IMR-90 (cell line): Measurements from ENCODE around the gene FAM168A. TPM values are rescaled to one million over a fixed set of nuclear protein-coding genes. Genes with fewer than 3 reads are reported as not detected.

Experiments used
- ATAC-seq: fragments of 200-7000 bp; cut with Tn5 transposase; 2 replicates; pipeline ENCODE4 v1.9.1; 2020; ENCODE audit warnings: low read depth, mild to moderate bottlenecking, moderate library complexity
- BruUV-seq: library from RNA; stranded (reverse); fragments of 400-500 nt; replicated peaks from 2 replicates; lab custom pipeline; 2021; lab: Mats Ljungman, UMichigan
- CTCF ChIA-PET: fragments of 300-600 bp; formaldehyde crosslinking; extraction: SDS; loops from one replicate; lab custom pipeline; 2021; ENCODE audit warnings: antibody characterized with exemption; lab: Yijun Ruan, JAX
- POLR2A ChIA-PET: fragments of 300-600 bp; sonication (Branson Sonifier 250); formaldehyde crosslinking; loops from one replicate; lab custom pipeline; 2022; ENCODE audit warnings: antibody characterized with exemption; ENCODE audit not compliant: unreplicated experiment; lab: Charles Lee
- DNase-seq: peaks from one replicate; pipeline ENCODE4 v3.0.0; 2013
- H2AFZ ChIP-seq: replicated peaks from 2 replicates; pipeline ENCODE3; 2013; ENCODE audit warnings: low read length, mild to moderate bottlenecking; ENCODE audit not compliant: poor library complexity
- H2AK5ac ChIP-seq: 2 replicates; pipeline ENCODE4 v1.6.1; 2013; ENCODE audit warnings: low read depth, low read length, inconsistent platforms
- H2AK9ac ChIP-seq: replicated peaks from 2 replicates; pipeline ENCODE3; 2013; ENCODE audit warnings: mild to moderate bottlenecking, low read depth, low read length, moderate library complexity; ENCODE audit not compliant: poor library complexity
- H2BK120ac ChIP-seq: 2 replicates; pipeline ENCODE4 v1.6.1; 2013; ENCODE audit warnings: low read depth, low read length, inconsistent platforms
- H2BK15ac ChIP-seq: 3 replicates; pipeline ENCODE4 v1.6.1; 2013; ENCODE audit warnings: low read depth, low read length, inconsistent platforms
- H2BK20ac ChIP-seq: 2 replicates; pipeline ENCODE4 v1.6.1; 2013; ENCODE audit warnings: low read depth, mild to moderate bottlenecking, inconsistent platforms, low read length, moderate library complexity
- H2BK5ac ChIP-seq: 2 replicates; pipeline ENCODE4 v1.6.1; 2013; ENCODE audit warnings: mild to moderate bottlenecking, low read depth, low read length, inconsistent platforms; ENCODE audit not compliant: poor library complexity, severe bottlenecking
- H3K14ac ChIP-seq: replicated peaks from 2 replicates; pipeline ENCODE4 v1.6.1; 2013; ENCODE audit warnings: low read depth, low read length, inconsistent platforms
- H3K18ac ChIP-seq: 2 replicates; pipeline ENCODE4 v1.6.1; 2013; ENCODE audit warnings: low read depth, low read length, control low read depth
- H3K23ac ChIP-seq: 2 replicates; pipeline ENCODE4 v1.6.1; 2013; ENCODE audit warnings: low read depth, low read length, inconsistent platforms
- H3K27ac ChIP-seq: 2 replicates; pipeline ENCODE4 v1.5.1; 2013; ENCODE audit warnings: mild to moderate bottlenecking, control low read depth, low read length; ENCODE audit not compliant: insufficient read depth
- H3K27me3 ChIP-seq: 2 replicates; pipeline ENCODE4 v1.6.1; 2013; ENCODE audit warnings: low read length; ENCODE audit not compliant: control insufficient read depth, insufficient read depth
- H3K36me3 ChIP-seq: 2 replicates; pipeline ENCODE4 v1.6.1; 2013; ENCODE audit warnings: low read length, mixed read lengths; ENCODE audit not compliant: control insufficient read depth, insufficient read depth
- H3K4ac ChIP-seq: 2 replicates; pipeline ENCODE4 v1.6.1; 2013; ENCODE audit warnings: low read depth, low read length, inconsistent platforms
- H3K4me1 ChIP-seq: 2 replicates; pipeline ENCODE4 v1.6.1; 2013; ENCODE audit warnings: low read length, mixed read lengths; ENCODE audit not compliant: control insufficient read depth, insufficient read depth
- H3K4me2 ChIP-seq: 2 replicates; pipeline ENCODE4 v1.6.1; 2013; ENCODE audit warnings: low read depth, mild to moderate bottlenecking, control low read depth, low read length, moderate library complexity
- H3K4me3 ChIP-seq: 2 replicates; pipeline ENCODE4 v1.5.1; 2013; ENCODE audit warnings: low read depth, mild to moderate bottlenecking, control low read depth, low read length, moderate library complexity; ENCODE audit not compliant: insufficient read depth
- H3K56ac ChIP-seq: 2 replicates; pipeline ENCODE4 v1.6.1; 2013; ENCODE audit warnings: low read length, inconsistent platforms; ENCODE audit not compliant: insufficient read depth; ENCODE audit errors: extremely low read depth
- H3K79me1 ChIP-seq, 2 experiments: 2 replicates each; pipeline ENCODE4 v1.6.1; 2013; ENCODE audit warnings: low read length in 2 of 2, inconsistent platforms in 1 of 2, low read depth in 1 of 2
- H3K9ac ChIP-seq: 2 replicates; pipeline ENCODE4 v1.6.1; 2013; ENCODE audit warnings: low read depth, low read length, control low read depth
- H3K9me1 ChIP-seq: 2 replicates; pipeline ENCODE4 v1.6.1; 2013; ENCODE audit warnings: low read length, inconsistent platforms; ENCODE audit not compliant: insufficient read depth
- H3K9me3 ChIP-seq: 2 replicates; pipeline ENCODE4 v1.6.1; 2013; ENCODE audit warnings: low read length; ENCODE audit not compliant: control insufficient read depth, insufficient read depth
- H4K20me1 ChIP-seq: 2 replicates; pipeline ENCODE4 v1.6.1; 2013; ENCODE audit warnings: low read length, inconsistent platforms; ENCODE audit not compliant: insufficient read depth
- H4K5ac ChIP-seq: 2 replicates; pipeline ENCODE4 v1.6.1; 2013; ENCODE audit warnings: mild to moderate bottlenecking, low read depth, low read length, control low read depth
- H4K8ac ChIP-seq, 2 experiments: 2 replicates each; pipeline ENCODE4 v1.6.1; 2013; ENCODE audit warnings: low read depth in 2 of 2, low read length in 2 of 2, control low read depth in 1 of 2, inconsistent platforms in 1 of 2
- H4K91ac ChIP-seq: 2 replicates; pipeline ENCODE4 v1.6.1; 2013; ENCODE audit warnings: low read depth, low read length, inconsistent platforms; ENCODE audit not compliant: insufficient read depth
- MAZ ChIP-seq: IDR thresholded peaks from 2 replicates; pipeline ENCODE4 v1.6.1; 2012; ENCODE audit warnings: low read depth, mild to moderate bottlenecking, low read length, improper control_type of control experiment, moderate library complexity, borderline replicate concordance
- POLR2A ChIP-seq: IDR thresholded peaks from 2 replicates; pipeline ENCODE4 v1.6.1; 2012; ENCODE audit warnings: mild to moderate bottlenecking, low read depth, low read length
- RAD21 ChIP-seq: IDR thresholded peaks from 2 replicates; pipeline ENCODE4 v1.6.1; 2012; ENCODE audit warnings: low read length, improper control_type of control experiment
- RCOR1 ChIP-seq: IDR thresholded peaks from 2 replicates; pipeline ENCODE4 v1.6.1; 2012; ENCODE audit warnings: mild to moderate bottlenecking, low read length, improper control_type of control experiment; ENCODE audit not compliant: insufficient replicate concordance
- WGBS, 2 experiments: methylation state at CpG; one replicate each; pipeline versions ENCODE4 v1.1.5 to v1.1.7; 2013; ENCODE audit warnings: missing lambda C conversion rate in 2 of 2; ENCODE audit not compliant: insufficient read length in 1 of 2; ENCODE audit errors: extremely low coverage in 2 of 2; 5-methylcytosine and 5-hydroxymethylcytosine counted together
- dilution Hi-C: fragments of 300-500 bp; cut with HindIII; formaldehyde crosslinking; loops from one replicate; pipeline ENCODE4 v1.14.3; 2018; ENCODE audit warnings: low sequenced_read_pairs; ENCODE audit not compliant: unreplicated experiment
- in situ Hi-C: fragments of 300-500 bp; cut with MboI; formaldehyde crosslinking; loops from 3 replicates; pipeline ENCODE4 v1.14.3; 2019; ENCODE audit warnings: low sequenced_read_pairs, inconsistent platforms, mixed read lengths
- intact Hi-C: fragments of 100-400 bp; cut with micrococcal nuclease; formaldehyde crosslinking; loops from 2 replicates; pipeline ENCODE4 v1.10.0; 2022
- polyA plus RNA-seq, 3 experiments: library from polyadenylated mRNA; depleted of rRNA; stranded (reverse); fragments of >200 nt; gene quantifications; 2 replicates each; pipeline ENCODE4 v1.2.3, GENCODE V29; 2012; ENCODE audit warnings: low replicate concordance in 1 of 3
- total RNA-seq: library from RNA; depleted of rRNA; stranded (reverse); fragments of >200 nt; gene quantifications from 2 replicates; pipeline ENCODE4 v1.2.3, GENCODE V29; 2012
- TF ChIP-seq, protein P1 (sequence below): conservative IDR thresholded peaks from 2 replicates; pipeline ENCODE4 v1.5.1; 2012; ENCODE audit warnings: mild to moderate bottlenecking, low read depth, low read length, improper control_type of control experiment

The FAM168A gene
- total and polyA plus RNA-seq, 2 of the 4 experiments (the other 2 are of a cell fraction): 13.1 to 22.8 TPM

DNA sequence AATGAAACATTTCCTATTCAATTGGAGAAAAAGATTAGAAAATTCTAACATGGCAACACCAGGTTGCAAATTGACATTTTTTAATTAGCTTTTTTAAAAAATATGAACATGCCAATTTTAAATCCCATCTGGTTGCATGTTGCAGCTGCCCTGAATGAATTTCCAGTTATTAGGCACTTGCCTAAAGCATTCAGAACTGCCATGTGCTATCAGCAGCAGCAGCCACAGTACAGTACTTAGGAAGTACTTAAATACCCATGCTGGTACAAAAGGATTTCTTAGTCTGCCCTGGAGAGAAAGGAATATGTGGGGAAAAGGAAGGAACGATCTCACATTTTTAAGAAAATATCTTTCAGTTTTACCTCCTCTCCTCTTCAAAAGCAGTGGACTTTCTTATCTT lies 46.2 kb downstream of the FAM168A start:
- H3K4me1 ChIP-seq: peaks cover 2% of the 10 kb centered on the region; the same call in 1 of the 2 replicates
- H3K4ac ChIP-seq: no peak overlapping the region
- H3K14ac ChIP-seq: no peak overlapping the region

More for the DNA sequence above, 46.2 kb downstream of the FAM168A start:
- no peak overlapping the region for H3K4me3 ChIP-seq
- H3K4me2 ChIP-seq: no peak overlapping the region
- no TSS peak for BruUV-seq
- peaks cover 16 to 44% of the 10 kb centered on the region in 2 experiments for H3K79me1 ChIP-seq
- H3K18ac ChIP-seq: no peak overlapping the region
- intact Hi-C loops: no loop called here
- TF ChIP-seq RAD21 (no peak), MAZ (no peak), RCOR1 (no peak), POLR2A (no peak)
- TF ChIP-seq, protein P1, sequence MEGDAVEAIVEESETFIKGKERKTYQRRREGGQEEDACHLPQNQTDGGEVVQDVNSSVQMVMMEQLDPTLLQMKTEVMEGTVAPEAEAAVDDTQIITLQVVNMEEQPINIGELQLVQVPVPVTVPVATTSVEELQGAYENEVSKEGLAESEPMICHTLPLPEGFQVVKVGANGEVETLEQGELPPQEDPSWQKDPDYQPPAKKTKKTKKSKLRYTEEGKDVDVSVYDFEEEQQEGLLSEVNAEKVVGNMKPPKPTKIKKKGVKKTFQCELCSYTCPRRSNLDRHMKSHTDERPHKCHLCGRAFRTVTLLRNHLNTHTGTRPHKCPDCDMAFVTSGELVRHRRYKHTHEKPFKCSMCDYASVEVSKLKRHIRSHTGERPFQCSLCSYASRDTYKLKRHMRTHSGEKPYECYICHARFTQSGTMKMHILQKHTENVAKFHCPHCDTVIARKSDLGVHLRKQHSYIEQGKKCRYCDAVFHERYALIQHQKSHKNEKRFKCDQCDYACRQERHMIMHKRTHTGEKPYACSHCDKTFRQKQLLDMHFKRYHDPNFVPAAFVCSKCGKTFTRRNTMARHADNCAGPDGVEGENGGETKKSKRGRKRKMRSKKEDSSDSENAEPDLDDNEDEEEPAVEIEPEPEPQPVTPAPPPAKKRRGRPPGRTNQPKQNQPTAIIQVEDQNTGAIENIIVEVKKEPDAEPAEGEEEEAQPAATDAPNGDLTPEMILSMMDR: no peak
- no peak overlapping the region for H2AFZ ChIP-seq
- H2BK120ac ChIP-seq: no peak overlapping the region
- H4K91ac ChIP-seq: no peak overlapping the region
- in situ Hi-C loops: no loop called here
- no peak overlapping the region for H2BK20ac ChIP-seq
- POLR2A ChIA-PET: no interaction called here
- no peak overlapping the region for H2AK5ac ChIP-seq
- no peak overlapping the region for H2AK9ac ChIP-seq
- H2BK15ac ChIP-seq: no peak overlapping the region
- DNase-seq (no peak), ATAC-seq (no peak)
- no peak overlapping the region for H4K8ac ChIP-seq
- H3K23ac ChIP-seq: no peak overlapping the region
- no CpG with 5 or more reads among the region's 1 CpG for WGBS, 2 experiments
- dilution Hi-C loops: no loop called here
- no peak overlapping the region for H3K9ac ChIP-seq
- no peaks in the 10 kb centered on the region; the same call in 1 of the 2 replicates for H3K9me1 ChIP-seq
- H3K9me3 ChIP-seq: no peaks in the 10 kb centered on the region
- no peaks in the 10 kb centered on the region for H3K27me3 ChIP-seq
- H3K36me3 ChIP-seq: no peaks in the 10 kb centered on the region
- no peak overlapping the region for H4K5ac ChIP-seq
- no peak overlapping the region for H2BK5ac ChIP-seq
- peaks cover 6% of the 10 kb centered on the region; the same call in 1 of the 2 replicates for H4K20me1 ChIP-seq
- no peak overlapping the region for H3K27ac ChIP-seq
- CTCF ChIA-PET: no interaction called here
- H3K56ac ChIP-seq: no peak overlapping the region
